Testis (tissue), 3 donors: ENCODE data around the gene LONRF2. TPM values are rescaled to one million over a fixed set of nuclear protein-coding genes. Genes with fewer than 3 reads are reported as not detected.
A peak's percentile ranks its signal among the peaks of the same experiment; 100 is the strongest.

ENCODE experiments used
- DNase-seq: peaks from one replicate; pipeline ENCODE4 v3.0.0-alpha.2; 2019
- H3K27ac ChIP-seq, 2 donors: fragments of 200-600 bp; sonication (generic); one replicate each; pipeline ENCODE4 v1.5.1; 2019
- H3K27me3 ChIP-seq: fragments of 200-600 bp; sonication (generic); one replicate; pipeline ENCODE4 v1.5.1; 2019
- H3K36me3 ChIP-seq: fragments of 200-600 bp; sonication (generic); one replicate; pipeline ENCODE4 v1.5.1; 2017; ENCODE audit warnings: low read depth; ENCODE audit errors: missing control alignments
- H3K4me1 ChIP-seq: fragments of 200-600 bp; sonication (generic); one replicate; pipeline ENCODE4 v1.5.1; 2019
- H3K4me3 ChIP-seq, 2 donors: fragments of 200-600 bp; sonication (generic); one replicate each; pipeline ENCODE4 v1.5.1; 2017 to 2019
- H3K9me3 ChIP-seq: fragments of 200-600 bp; sonication (generic); one replicate; pipeline ENCODE4 v1.5.1; 2017
- POLR2A ChIP-seq: fragments of 450-650 bp; IDR thresholded peaks from one replicate; pipeline ENCODE4 v1.6.1; 2017; ENCODE audit warnings: antibody characterized with exemption, mild to moderate bottlenecking, moderate library complexity
- WGBS, 2 donors: methylation state at CpG; one replicate each; pipeline ENCODE4 v1.1.5; 2018; 5-methylcytosine and 5-hydroxymethylcytosine counted together
- intact Hi-C: fragments of 100-400 bp; cut with DNase I; formaldehyde crosslinking; loops from one replicate; pipeline ENCODE4 v1.15.1; 2023; ENCODE audit warnings: low total_unique reads
- polyA plus RNA-seq: library from polyadenylated mRNA; stranded (reverse); fragments of 350-450 nt; fragmentation: Illumina TruSeq; extraction: RNeasy Lipid Tissue Mini Kit (QIAGEN cat#74804); gene quantifications from one replicate; pipeline ENCODE4 v1.2.3, GENCODE V29; 2014; ENCODE audit warnings: low read depth, low replicate concordance; ENCODE audit not compliant: insufficient read depth
- total RNA-seq, 2 donors: library from RNA; depleted of rRNA; stranded (reverse); fragments of >200 nt; gene quantifications; one replicate each; pipeline ENCODE4 v1.2.3, GENCODE V29; 2016
- TF ChIP-seq, protein P1 (sequence below), 3 experiments: fragments of 450-650 bp in 2 of 3; fragments of 200-600 bp in 1 of 3; sonication (generic) in 1 of 3; IDR thresholded peaks; one replicate each; pipeline ENCODE4 v1.5.1; 2016 to 2019; ENCODE audit warnings: antibody characterized with exemption in 3 of 3, mild to moderate bottlenecking in 2 of 3, moderate library complexity in 1 of 3

LONRF2 gene
- total and polyA plus RNA-seq, 3 donors from 2014 or later: 6.5 to 17.7 (median 16.1) TPM

DNA sequence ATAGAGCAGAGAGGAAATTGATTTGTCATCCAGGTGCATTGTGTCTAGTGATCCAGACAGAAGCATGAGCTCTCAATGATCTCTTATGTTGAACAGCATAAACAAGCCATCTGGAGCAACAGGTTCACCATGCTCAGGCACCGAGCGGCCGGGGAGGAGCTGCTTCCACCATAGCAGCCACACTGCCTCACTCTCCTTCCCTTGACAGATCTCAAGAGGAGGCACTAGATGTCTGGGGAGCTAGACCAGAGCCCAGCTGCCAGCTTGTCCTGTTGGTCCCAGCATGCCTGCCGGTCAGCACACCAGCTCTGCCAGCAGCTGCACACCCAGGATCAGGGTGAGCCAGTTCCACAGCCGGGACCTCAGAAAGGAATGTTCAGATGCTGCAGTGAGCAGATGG lies 17.5 kb upstream of the LONRF2 start:
- Histone ChIP-seq H3K27ac (no peak overlapping the region), H3K9me3 (no peaks in the 10 kb centered on the region)
- no peak for TF ChIP-seq POLR2A
- TF ChIP-seq, protein P1, sequence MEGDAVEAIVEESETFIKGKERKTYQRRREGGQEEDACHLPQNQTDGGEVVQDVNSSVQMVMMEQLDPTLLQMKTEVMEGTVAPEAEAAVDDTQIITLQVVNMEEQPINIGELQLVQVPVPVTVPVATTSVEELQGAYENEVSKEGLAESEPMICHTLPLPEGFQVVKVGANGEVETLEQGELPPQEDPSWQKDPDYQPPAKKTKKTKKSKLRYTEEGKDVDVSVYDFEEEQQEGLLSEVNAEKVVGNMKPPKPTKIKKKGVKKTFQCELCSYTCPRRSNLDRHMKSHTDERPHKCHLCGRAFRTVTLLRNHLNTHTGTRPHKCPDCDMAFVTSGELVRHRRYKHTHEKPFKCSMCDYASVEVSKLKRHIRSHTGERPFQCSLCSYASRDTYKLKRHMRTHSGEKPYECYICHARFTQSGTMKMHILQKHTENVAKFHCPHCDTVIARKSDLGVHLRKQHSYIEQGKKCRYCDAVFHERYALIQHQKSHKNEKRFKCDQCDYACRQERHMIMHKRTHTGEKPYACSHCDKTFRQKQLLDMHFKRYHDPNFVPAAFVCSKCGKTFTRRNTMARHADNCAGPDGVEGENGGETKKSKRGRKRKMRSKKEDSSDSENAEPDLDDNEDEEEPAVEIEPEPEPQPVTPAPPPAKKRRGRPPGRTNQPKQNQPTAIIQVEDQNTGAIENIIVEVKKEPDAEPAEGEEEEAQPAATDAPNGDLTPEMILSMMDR (IDR thresholded peaks at IDR 0.05): no peak

DNA sequence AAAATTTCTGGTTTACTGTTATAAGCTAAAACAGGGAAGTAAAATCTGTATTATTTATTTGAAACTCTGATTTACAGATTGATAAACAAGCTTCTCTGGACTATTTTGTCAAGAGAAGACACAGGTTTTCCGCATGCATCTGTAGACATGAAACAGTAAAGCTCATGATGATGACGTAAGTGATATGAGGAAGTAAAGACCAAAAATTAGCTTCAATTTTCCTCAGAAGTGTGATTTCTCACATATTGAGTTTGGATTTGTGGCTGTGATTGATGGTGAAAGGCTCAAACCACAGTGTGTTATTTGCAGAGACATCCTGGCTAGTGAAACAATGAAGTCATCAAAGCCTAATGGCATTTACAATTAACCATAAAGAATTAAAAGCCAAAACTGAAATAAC lies 12.6 kb upstream of the LONRF2 start:
- TF ChIP-seq POLR2A: no peak
- TF ChIP-seq, protein P1 (IDR thresholded peaks at IDR 0.05): no peak
- intact Hi-C loops: no loop called here
- H3K9me3 ChIP-seq: no peaks in the 10 kb centered on the region
- no peaks in the 10 kb centered on the region for H3K36me3 ChIP-seq
- 89 to 96% methylated on average over 2 of the region's 2 CpGs for WGBS, 2 donors
- DNase-seq: no peak
- H3K4me3 ChIP-seq: no peak overlapping the region
- H3K27ac ChIP-seq: no peak overlapping the region
- H3K27me3 ChIP-seq: no peaks in the 10 kb centered on the region
- no peaks in the 10 kb centered on the region for H3K4me1 ChIP-seq

More for the DNA sequence above, 17.5 kb upstream of the LONRF2 start:
- no peak for DNase-seq
- H3K4me1 ChIP-seq: no peaks in the 10 kb centered on the region
- H3K4me3 ChIP-seq: no peak overlapping the region
- H3K36me3 ChIP-seq: no peaks in the 10 kb centered on the region
- intact Hi-C loops: no loop called here
- H3K27me3 ChIP-seq: no peaks in the 10 kb centered on the region
- WGBS, 2 donors: 77% methylated on average over 4 of the region's 5 CpGs; no CpG with 5 or more reads in 1 of the 2 donors

DNA sequence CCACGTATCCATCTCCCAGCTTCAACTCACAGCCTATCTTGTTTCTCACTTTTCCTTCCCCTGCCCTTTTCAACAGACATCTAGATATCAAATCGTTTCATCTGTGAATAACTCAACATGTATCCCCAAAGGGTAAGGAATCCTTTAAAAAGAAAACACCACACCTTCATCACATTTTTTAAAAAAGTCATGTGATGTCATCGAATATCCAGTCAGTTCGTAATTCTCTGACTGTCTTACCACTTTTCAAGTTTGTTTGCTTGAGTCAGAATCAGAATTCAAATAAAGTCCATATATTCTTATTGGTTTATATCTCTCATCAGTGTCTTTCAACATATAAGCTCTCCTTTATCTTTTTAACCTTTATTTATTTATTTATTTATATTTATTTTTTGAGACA lies 5.4 kb upstream of the LONRF2 start:
- TF ChIP-seq, protein P1 (IDR thresholded peaks at IDR 0.05): no peak
- no peak for TF ChIP-seq POLR2A
- intact Hi-C loops: no loop called here
- WGBS, 2 donors: 68 to 79% methylated on average over 4 of the region's 4 CpGs

DNA sequence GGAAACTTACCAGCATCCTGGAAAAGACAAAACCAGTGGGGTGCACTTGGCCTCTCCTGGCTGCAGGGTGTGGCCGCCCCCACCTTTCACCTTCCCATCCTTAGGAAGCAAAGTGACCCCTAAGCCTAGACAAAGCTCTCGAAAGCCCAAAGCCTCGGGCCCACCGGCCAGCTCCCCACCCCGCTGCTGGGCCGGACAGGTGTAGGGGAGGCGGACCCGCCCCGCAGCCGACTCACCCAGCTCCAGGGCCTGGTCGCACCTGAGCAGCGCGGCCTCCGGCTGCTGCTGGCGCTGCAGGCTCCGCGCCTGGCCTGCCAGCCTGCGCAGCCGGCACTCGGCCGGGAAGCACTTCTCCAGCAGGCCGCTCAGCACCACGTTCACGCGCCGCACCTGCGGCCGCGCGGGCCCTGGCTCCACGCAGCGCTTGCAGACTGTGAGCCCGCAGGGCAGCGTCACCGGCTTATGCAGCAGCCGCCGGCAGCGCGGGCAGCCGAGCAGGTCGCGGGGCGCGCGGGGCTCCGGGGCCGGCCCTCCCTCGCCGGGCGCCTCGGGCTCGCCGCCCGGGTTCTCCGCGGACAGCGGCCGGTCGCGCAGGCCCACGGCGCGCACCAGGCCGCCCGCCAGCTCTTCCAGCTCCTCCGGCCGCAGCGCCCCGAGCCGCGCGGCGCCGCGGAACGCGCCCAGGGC lies 979 bp downstream of the LONRF2 start:
- 3% methylated on average over 64 of the region's 77 CpGs; no CpG with 5 or more reads in 1 of the 2 donors for WGBS, 2 donors
- H3K9me3 ChIP-seq: no peaks in the 10 kb centered on the region
- intact Hi-C loops: no loop called here
- no peak for TF ChIP-seq POLR2A
- TF ChIP-seq, protein P1 (IDR thresholded peaks at IDR 0.05): peak in 2 of 3 experiments; percentile 15 to 28
- no peaks in the 10 kb centered on the region for H3K4me1 ChIP-seq
- peak; percentile 42 for DNase-seq
- H3K36me3 ChIP-seq: no peaks in the 10 kb centered on the region
- H3K27ac ChIP-seq: peak overlapping the region; percentile 67 to 85
- H3K4me3 ChIP-seq: peak overlapping the region; percentile 63 to 65
- H3K27me3 ChIP-seq: no peaks in the 10 kb centered on the region

More for the DNA sequence above, 5.4 kb upstream of the LONRF2 start:
- Histone ChIP-seq H3K27me3 (no peaks in the 10 kb centered on the region), H3K4me3 (no peak overlapping the region), H3K27ac (no peak overlapping the region), H3K9me3 (no peaks in the 10 kb centered on the region), H3K4me1 (no peaks in the 10 kb centered on the region), H3K36me3 (no peaks in the 10 kb centered on the region)
- no peak for DNase-seq
